SK-N-SH (cell line): ENCODE measurements around the gene AADAT. TPM values are rescaled to one million over a fixed set of nuclear protein-coding genes. Genes with fewer than 3 reads are reported as not detected.

Experiments
- CTCF ChIA-PET: fragments of 300-600, 350-600 bp; formaldehyde crosslinking; extraction: SDS; loops from one replicate; lab custom pipeline; 2021; lab: Yijun Ruan, JAX
- POLR2A ChIA-PET: fragments of 350-600 bp; sonication (Branson Sonifier 250); formaldehyde crosslinking; extraction: SDS; loops from one replicate; lab custom pipeline; 2020; ENCODE audit warnings: antibody characterized with exemption, inconsistent platforms; lab: Yijun Ruan, JAX
- DNase-seq: peaks from one replicate; pipeline ENCODE4 v3.0.0; 2012
- H2AFZ ChIP-seq: fragments of 200-600 bp; sonication (generic); 2 replicates; pipeline ENCODE4 v1.8.1; 2016; ENCODE audit warnings: antibody characterized with exemption, mild to moderate bottlenecking, low read depth
- H3F3A ChIP-seq: fragments of 200-600 bp; sonication (generic); replicated peaks from 2 replicates; pipeline ENCODE3; 2016; ENCODE audit warnings: antibody characterized with exemption, mild to moderate bottlenecking; ENCODE audit not compliant: insufficient read depth
- H3K27ac ChIP-seq, 2 experiments: fragments of 200-500 bp in 1 of 2; fragments of 200-600 bp in 1 of 2; sonication (Bioruptor generic) in 1 of 2; sonication (generic), shearing (Covaris generic) in 1 of 2; 2 replicates each; pipeline versions ENCODE4 v1.5.1 to v1.6.1; 2014 to 2016; ENCODE audit warnings: low read depth in 2 of 2, inconsistent platforms in 1 of 2, low read length in 1 of 2, mild to moderate bottlenecking in 1 of 2, mixed read lengths in 1 of 2
- H3K27me3 ChIP-seq: fragments of 200-600 bp; sonication (generic), shearing (Covaris generic); 2 replicates; pipeline ENCODE4 v1.6.1; 2016; ENCODE audit warnings: mixed run types; ENCODE audit not compliant: insufficient read depth
- H3K36me3 ChIP-seq, 2 experiments: fragments of 200-500 bp in 1 of 2; fragments of 200-600 bp in 1 of 2; sonication (Bioruptor generic) in 1 of 2; sonication (generic) in 1 of 2; replicated peaks in 1 of 2; 2 replicates each; pipeline versions ENCODE3 to v1.5.1; 2014 to 2016; ENCODE audit warnings: low read length in 1 of 2, mild to moderate bottlenecking in 1 of 2; ENCODE audit not compliant: insufficient read depth in 2 of 2, control insufficient read depth in 1 of 2
- H3K4me1 ChIP-seq, 2 experiments: fragments of 200-500 bp in 1 of 2; fragments of 200-600 bp in 1 of 2; sonication (Bioruptor generic) in 1 of 2; sonication (generic), shearing (Covaris generic) in 1 of 2; 2 replicates each; pipeline versions ENCODE4 v1.5.1 to v1.6.1; 2014 to 2016; ENCODE audit warnings: low read depth in 1 of 2, low read length in 1 of 2, mixed run types in 1 of 2; ENCODE audit not compliant: insufficient read depth in 2 of 2, control insufficient read depth in 1 of 2
- H3K4me2 ChIP-seq: fragments of 200-600 bp; sonication (generic), shearing (Covaris generic); 2 replicates; pipeline ENCODE4 v1.6.1; 2017; ENCODE audit warnings: mixed run types
- H3K4me3 ChIP-seq, 2 experiments: fragments of 200-500 bp in 1 of 2; fragments of 200-600 bp in 1 of 2; sonication (Bioruptor generic) in 1 of 2; sonication (generic), shearing (Covaris generic) in 1 of 2; 2 replicates each; pipeline versions ENCODE4 v1.5.1 to v1.8.1; 2014 to 2016; ENCODE audit warnings: low read depth in 2 of 2, inconsistent platforms in 1 of 2, low read length in 1 of 2, mild to moderate bottlenecking in 1 of 2, mixed read lengths in 1 of 2, moderate library complexity in 1 of 2
- H3K79me2 ChIP-seq: fragments of 200-600 bp; sonication (generic); 2 replicates; pipeline ENCODE4 v1.8.1; 2017; ENCODE audit warnings: mild to moderate bottlenecking; ENCODE audit not compliant: insufficient read depth
- H3K9ac ChIP-seq: fragments of 200-600 bp; sonication (generic); 2 replicates; pipeline ENCODE4 v1.6.1; 2017; ENCODE audit warnings: mixed run types
- H3K9me2 ChIP-seq: fragments of 200-600 bp; sonication (generic); 2 replicates; pipeline ENCODE4 v1.6.1; 2017; ENCODE audit warnings: mixed run types
- H3K9me3 ChIP-seq: fragments of 200-600 bp; sonication (generic); 2 replicates; pipeline ENCODE4 v1.6.1; 2017; ENCODE audit warnings: mixed run types, mild to moderate bottlenecking, moderate library complexity
- H4K20me1 ChIP-seq: fragments of 200-600 bp; sonication (generic); 2 replicates; pipeline ENCODE4 v1.6.1; 2017; ENCODE audit warnings: mild to moderate bottlenecking, mixed run types; ENCODE audit not compliant: insufficient read depth
- CHD2 ChIP-seq: fragments of 150-350 bp; IDR thresholded peaks from 2 replicates; pipeline ENCODE4 v1.6.1; 2018; ENCODE audit warnings: low read length; ENCODE audit not compliant: partially characterized antibody
- CTCF ChIP-seq: fragments of 200-600 bp; sonication (generic); IDR thresholded peaks from 2 replicates; pipeline ENCODE4 v1.6.1; 2017; ENCODE audit warnings: antibody characterized with exemption, mild to moderate bottlenecking, moderate library complexity
- EP300 ChIP-seq, 2 experiments: IDR thresholded peaks; 2 replicates each; pipeline versions ENCODE4 v1.4.0 to v1.6.1; 2012; ENCODE audit warnings: borderline replicate concordance in 1 of 2, low read depth in 1 of 2, low read length in 1 of 2
- EZH2phosphoT487 ChIP-seq: fragments of 200-600 bp; sonication (generic); IDR thresholded peaks from 2 replicates; pipeline ENCODE4 v1.6.1; 2017; ENCODE audit warnings: low read depth, mixed run types, mild to moderate bottlenecking, antibody characterized with exemption, moderate library complexity, borderline replicate concordance
- FOSL2 ChIP-seq: IDR thresholded peaks from 2 replicates; pipeline ENCODE4 v1.4.0; 2012; ENCODE audit warnings: low read depth, mild to moderate bottlenecking, moderate library complexity, borderline replicate concordance
- FOXJ3 ChIP-seq: sonication (generic); formaldehyde crosslinking; IDR thresholded peaks from 2 replicates; pipeline ENCODE4 v1.5.1; 2020; ENCODE audit warnings: mild to moderate bottlenecking, missing genetic modification reagents
- FOXM1 ChIP-seq: IDR thresholded peaks from 2 replicates; pipeline ENCODE4 v1.4.0; 2012; ENCODE audit warnings: low read depth, mild to moderate bottlenecking
- GABPA ChIP-seq: IDR thresholded peaks from 2 replicates; pipeline ENCODE4 v1.4.0; 2012; ENCODE audit warnings: low read depth, mild to moderate bottlenecking
- GATA2 ChIP-seq: sonication (generic); formaldehyde crosslinking; IDR thresholded peaks from 2 replicates; pipeline ENCODE4 v1.5.0; 2020; ENCODE audit warnings: mild to moderate bottlenecking, missing genetic modification reagents
- JUND ChIP-seq: IDR thresholded peaks from 2 replicates; pipeline ENCODE4 v1.4.0; 2012
- MAX ChIP-seq: IDR thresholded peaks from 2 replicates; pipeline ENCODE4 v1.4.0; 2012; ENCODE audit warnings: low read depth
- MXI1 ChIP-seq: IDR thresholded peaks from 2 replicates; pipeline ENCODE4 v1.6.1; 2012; ENCODE audit warnings: mild to moderate bottlenecking, low read depth, low read length, improper control_type of control experiment
- NFIC ChIP-seq: IDR thresholded peaks from 2 replicates; pipeline ENCODE4 v1.4.0; 2012; ENCODE audit warnings: borderline replicate concordance
- PBX3 ChIP-seq: IDR thresholded peaks from 2 replicates; pipeline ENCODE4; 2012
- POLR2AphosphoS5 ChIP-seq: IDR thresholded peaks from 2 replicates; pipeline ENCODE4 v1.6.1; 2012; ENCODE audit warnings: low read depth, low read length
- RAD21 ChIP-seq: IDR thresholded peaks from 2 replicates; pipeline ENCODE4 v1.6.1; 2012; ENCODE audit warnings: mild to moderate bottlenecking, low read length
- RCOR1 ChIP-seq: fragments of 150-350 bp; IDR thresholded peaks from 2 replicates; pipeline ENCODE4 v1.6.1; 2017; ENCODE audit warnings: antibody characterized with exemption, low read length
- RXRA ChIP-seq: IDR thresholded peaks from 2 replicates; pipeline ENCODE4 v1.4.0; 2012; ENCODE audit warnings: low read depth, mild to moderate bottlenecking, borderline replicate concordance
- SIN3A ChIP-seq: IDR thresholded peaks from 2 replicates; pipeline ENCODE4 v1.6.1; 2012; ENCODE audit warnings: low read depth, mild to moderate bottlenecking, low read length, moderate library complexity, borderline replicate concordance
- SMC3 ChIP-seq: IDR thresholded peaks from 2 replicates; pipeline ENCODE4 v1.6.1; 2012; ENCODE audit warnings: low read depth, low read length, improper control_type of control experiment
- TAF1 ChIP-seq: IDR thresholded peaks from 2 replicates; pipeline ENCODE4 v1.6.1; 2012; ENCODE audit warnings: low read depth, mild to moderate bottlenecking, low read length, moderate library complexity, borderline replicate concordance
- TCF12 ChIP-seq: IDR thresholded peaks from 2 replicates; pipeline ENCODE4 v1.4.0; 2012
- TEAD4 ChIP-seq: IDR thresholded peaks from 2 replicates; pipeline ENCODE4 v1.4.0; 2012; ENCODE audit warnings: mild to moderate bottlenecking, borderline replicate concordance; ENCODE audit not compliant: insufficient read depth
- USF1 ChIP-seq: IDR thresholded peaks from 2 replicates; pipeline ENCODE4 v1.4.0; 2012; ENCODE audit warnings: low read depth, borderline replicate concordance
- USF2 ChIP-seq: fragments of 150-350 bp; IDR thresholded peaks from 2 replicates; pipeline ENCODE4 v1.6.1; 2017; ENCODE audit warnings: antibody characterized with exemption, low read length, low read depth, borderline replicate concordance
- WGBS: methylation state at CpG from one replicate; pipeline ENCODE4 v1.1.6; 2017; ENCODE audit warnings: low lambda C conversion rate; 5-methylcytosine and 5-hydroxymethylcytosine counted together
- polyA plus RNA-seq, 3 experiments: library from polyadenylated mRNA; depleted of rRNA; stranded (reverse); fragments of >200 nt; gene quantifications; 2 replicates each; pipeline ENCODE4 v1.2.3, GENCODE V29; 2012

AADAT gene
- 12.5 and 17.5 TPM in 2 replicates for polyA plus RNA-seq (2012; rRNA removed)
- 12.7 and 14.7 TPM in 2 replicates for polyA plus RNA-seq (2012; cell fraction: cytosol; rRNA removed)
- 39.6 and 53.0 TPM in 2 replicates for polyA plus RNA-seq (2012; cell fraction: nucleus; rRNA removed)

GRCh38 chr4:170089668-170090351 is at the start of gene AADAT:
Gene AADAT (minus strand): TSS chr4:170089956. CDS start chr4:170089690, 266 bp downstream.
- Histone ChIP-seq H3K9me3 (no peaks in the 10 kb centered on the region), H3K4me2 (peak within 1 kb of the TSS; percentile 87), H3K4me1 (peaks cover 3 to 5% of the 10 kb centered on the region in 2 experiments; a peak in 3 of 4 replicates), H3K36me3 (peaks cover 28 to 33% of the 10 kb centered on the region in 2 experiments), H3F3A (no peaks in the 10 kb centered on the region), H2AFZ (peak within 1 kb of the TSS; percentile 84), H3K79me2 (peaks cover 15% of the 10 kb centered on the region; the same call in 1 of the 2 replicates), H3K27ac (peak within 1 kb of the TSS; percentile 70 to 82), H3K9ac (peak within 1 kb of the TSS; percentile 77), H3K27me3 (no peaks in the 10 kb centered on the region; the same call in 1 of the 2 replicates), H4K20me1 (no peaks in the 10 kb centered on the region), H3K4me3 (peak within 1 kb of the TSS; percentile 82 to 90), H3K9me2 (no peaks in the 10 kb centered on the region)
- POLR2A ChIA-PET, result no interaction called here
- 2% methylated on average over 24 of the region's 80 CpGs for WGBS
- CTCF ChIA-PET, result interaction anchor here (0.6 to 1.4 kb wide), 7 partner anchors 17 to 477 kb away, joined by 3 to 6 read pairs (median 3); no protein-coding TSS in a partner anchor
- peak; percentile 97 for DNase-seq
- TF ChIP-seq GATA2, result no peak
- TF ChIP-seq USF2, result no peak
- TF ChIP-seq MAX, result peak; percentile 49; the same call in 1 of the 2 replicates
- TF ChIP-seq FOXM1, result no peak
- no peak; the same call in 1 of the 2 replicates for TF ChIP-seq TAF1
- TF ChIP-seq RCOR1, result no peak
- TF ChIP-seq JUND, result no peak
- no peak for TF ChIP-seq TEAD4
- TF ChIP-seq POLR2AphosphoS5, result peak; percentile 56; the same call in 1 of the 2 replicates
- TF ChIP-seq USF1, result no peak
- TF ChIP-seq NFIC, result no peak
- TF ChIP-seq FOXJ3 (CRISPR knock-in tag), result no peak
- TF ChIP-seq CHD2, result no peak
- TF ChIP-seq TCF12, result no peak
- TF ChIP-seq RAD21, result peak; percentile 76
- TF ChIP-seq SMC3, result peak; percentile 50; the same call in 1 of the 2 replicates
- peak; percentile 32; the same call in 1 of the 2 replicates for TF ChIP-seq MXI1
- TF ChIP-seq RXRA, result no peak
- no peak; a peak in 1 of 4 replicates for TF ChIP-seq EP300 (IDR thresholded peaks at IDR 0.05; ENCODE audit: borderline replicate concordance in 1 of 2, low read depth in 1 of 2, low read length in 1 of 2)
- TF ChIP-seq PBX3, result no peak
- peak; percentile 49; the same call in 1 of the 2 replicates for TF ChIP-seq GABPA
- peak; percentile 66 for TF ChIP-seq CTCF
- no peak for TF ChIP-seq EZH2phosphoT487
- TF ChIP-seq SIN3A, result no peak
- TF ChIP-seq FOSL2, result no peak
